HG02970 (cell line): ENCODE measurements around the gene ZNF610.
A peak's percentile ranks its signal among the peaks of the same experiment; 100 is the strongest.
"Not testable (repeated sequence)": the region's sequence is repeated elsewhere in the genome, so short reads cannot be mapped to it uniquely, and the experiment has no call there.

Experiments
- ATAC-seq: cut with Tn5 transposase; IDR thresholded peaks from one replicate; pipeline ENCODE4 v1.9.1; 2021; ENCODE audit warnings: mild to moderate bottlenecking, moderate library complexity, moderate number of reproducible peaks; ENCODE audit not compliant: unreplicated experiment, low FRiP score

ZNF610 gene

DNA sequence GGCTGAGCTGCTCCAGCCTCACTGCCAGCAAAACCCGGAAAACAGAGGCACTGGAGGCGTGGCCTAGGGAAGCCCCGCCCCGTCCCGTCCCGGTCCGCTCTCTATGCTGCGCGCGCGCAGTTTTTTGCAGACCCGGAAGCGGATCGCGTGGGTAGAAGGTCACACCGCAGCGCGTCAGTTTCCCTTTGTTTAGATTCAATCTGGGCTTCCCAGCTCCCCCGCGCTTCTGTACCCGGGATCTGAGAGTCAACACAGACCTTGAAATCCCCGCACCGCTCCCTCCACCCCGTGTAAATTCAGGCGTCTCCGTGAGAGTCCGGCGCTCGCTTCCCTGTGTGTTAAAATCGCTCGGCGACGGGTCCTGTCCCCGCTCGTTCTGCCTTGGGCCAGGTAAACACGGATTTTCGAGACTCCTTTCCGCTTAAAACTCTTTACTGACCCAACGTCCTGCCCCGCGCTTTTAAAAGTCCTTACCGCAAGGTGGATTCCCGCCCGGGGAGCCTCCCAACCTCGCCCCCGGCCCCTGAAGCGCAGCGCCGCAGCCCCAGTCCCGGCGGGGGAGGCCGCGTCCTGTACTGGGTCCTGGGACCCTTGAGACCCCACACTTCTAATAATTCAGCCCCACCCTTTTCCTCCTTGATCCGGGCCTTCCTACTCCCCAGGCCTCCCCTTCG lies at the start of gene ZNF610:
TSS of gene ZNF610 (plus strand) at position 127 of the 674 bp plus-strand sequence. CDS start 12,930 bp downstream, outside the sequence.
- peak; percentile 81 for ATAC-seq

DNA sequence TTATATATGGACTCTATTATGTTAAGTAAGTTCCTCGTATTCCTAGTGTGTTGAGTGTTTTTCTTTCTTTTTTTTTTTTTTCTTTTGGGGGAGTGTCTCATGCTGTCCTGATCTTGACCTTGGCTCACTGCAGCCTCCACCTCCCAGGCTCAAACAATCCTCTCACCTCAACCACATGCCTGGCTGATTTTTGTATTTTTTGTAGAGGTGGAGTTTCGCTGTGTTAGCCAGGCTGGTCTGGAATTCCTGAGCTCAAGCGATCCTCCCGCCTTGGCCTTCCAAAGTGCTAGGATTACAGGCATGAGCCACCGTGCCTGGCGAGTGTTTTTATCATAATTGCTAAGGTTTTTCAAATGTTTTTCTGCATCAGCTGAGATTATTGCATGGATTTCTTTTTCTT lies 49.8 kb upstream of the ZNF610 start:
- no peak for ATAC-seq

DNA sequence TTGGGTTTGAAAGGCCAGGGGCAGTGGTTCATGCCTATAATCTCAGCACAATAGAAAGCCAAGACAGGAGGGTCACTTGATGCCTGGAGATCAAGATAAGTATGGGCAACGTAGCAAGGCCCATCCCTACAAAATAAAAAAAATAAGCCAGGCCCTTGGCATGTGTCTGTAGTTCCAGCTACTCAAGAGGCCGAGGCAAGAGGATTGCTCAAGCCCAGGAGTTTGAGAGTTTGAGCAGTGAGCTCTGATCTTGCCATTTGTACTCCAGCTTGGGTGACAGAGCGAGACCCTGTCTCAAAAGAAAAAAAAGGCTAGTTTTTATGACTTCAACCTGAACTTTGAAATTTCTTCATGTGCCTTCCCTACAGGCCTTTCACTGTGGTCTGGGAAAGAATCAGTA lies 44.3 kb upstream of the ZNF610 start:
- no peak for ATAC-seq

DNA sequence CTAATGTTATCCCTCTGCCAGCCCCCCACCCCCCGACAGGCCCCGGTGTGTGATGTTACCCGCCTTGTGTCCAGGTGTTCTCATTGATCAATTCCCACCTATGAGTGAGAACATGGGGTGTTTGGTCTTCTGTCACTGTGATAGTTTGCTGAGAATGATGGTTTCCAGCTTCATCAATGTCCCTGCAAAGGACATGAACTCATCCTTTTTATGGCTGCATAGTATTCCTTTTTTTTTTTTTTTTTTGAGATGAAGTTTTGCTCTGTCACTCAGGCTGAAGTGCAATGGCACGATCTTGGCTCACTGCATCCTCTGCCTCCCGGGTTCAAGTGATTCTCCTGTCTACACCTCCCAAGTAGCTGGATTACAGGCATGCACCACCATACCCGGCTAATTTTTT lies 43.1 kb upstream of the ZNF610 start:
- not testable (repeated sequence) for ATAC-seq

DNA sequence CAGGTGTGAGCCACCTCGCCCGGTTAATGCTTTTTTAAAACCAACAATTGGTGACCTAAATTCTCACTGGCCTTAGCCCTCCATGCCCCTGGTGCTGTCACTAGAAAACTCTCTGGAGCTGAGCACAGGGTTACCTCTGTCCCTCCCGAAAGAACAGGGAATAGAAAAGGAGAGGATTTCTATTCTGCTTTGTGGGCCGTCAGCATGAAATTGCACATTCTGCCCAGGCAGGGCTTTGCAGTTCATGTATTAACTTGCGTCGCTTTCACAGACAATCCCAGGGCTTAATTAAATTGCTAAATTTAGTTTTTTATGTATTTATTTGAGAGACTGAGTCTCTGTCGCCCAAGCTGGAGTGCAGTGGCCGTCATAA lies 39.7 kb upstream of the ZNF610 start:
- no peak for ATAC-seq

DNA sequence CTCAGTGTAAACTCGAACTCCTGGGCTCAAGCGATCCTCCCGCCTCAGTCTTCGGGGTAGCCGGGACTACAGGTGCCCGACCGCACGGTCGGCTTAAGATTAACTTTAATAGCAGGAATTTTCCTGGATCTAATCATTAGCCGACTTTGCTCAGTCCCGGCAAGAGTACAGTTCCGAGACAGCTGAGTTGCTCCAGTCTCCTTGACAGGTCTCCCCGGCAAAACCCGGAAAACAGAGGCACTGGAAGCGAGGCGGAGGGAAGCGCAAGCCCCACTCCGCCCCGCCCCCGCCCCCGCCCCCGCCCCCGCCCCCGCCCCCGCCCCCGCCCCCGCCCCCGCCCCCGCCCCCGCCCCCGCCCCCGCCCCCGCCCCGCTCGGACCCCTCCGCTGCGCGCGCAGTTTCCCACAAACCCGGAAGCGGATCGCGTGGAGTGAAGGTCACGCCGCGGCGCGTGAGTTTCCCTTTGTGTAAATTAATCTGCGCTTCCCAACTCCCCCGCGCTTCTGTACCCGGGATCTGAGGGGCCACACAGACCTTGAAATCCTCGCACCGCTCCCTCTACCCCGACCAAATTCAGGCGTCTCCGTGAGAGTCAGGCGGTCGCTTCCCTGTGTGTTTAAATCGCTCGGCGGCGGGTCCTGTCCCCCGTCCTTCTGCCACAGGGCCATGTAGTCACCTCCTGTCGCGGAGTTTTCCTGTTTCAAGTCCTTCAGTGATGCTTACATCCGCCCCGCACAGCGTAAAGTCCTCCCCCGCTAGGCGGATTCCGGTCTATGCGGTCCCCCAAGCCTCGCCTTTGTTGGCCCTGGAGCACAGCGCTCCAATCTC lies 39.1 kb upstream of the ZNF610 start, which contains the start of gene ZNF480:
TSS of gene ZNF480 (plus strand) at position 397 of the 828 bp plus-strand sequence. CDS start 3,244 bp downstream, outside the sequence.
- no peak for ATAC-seq

DNA sequence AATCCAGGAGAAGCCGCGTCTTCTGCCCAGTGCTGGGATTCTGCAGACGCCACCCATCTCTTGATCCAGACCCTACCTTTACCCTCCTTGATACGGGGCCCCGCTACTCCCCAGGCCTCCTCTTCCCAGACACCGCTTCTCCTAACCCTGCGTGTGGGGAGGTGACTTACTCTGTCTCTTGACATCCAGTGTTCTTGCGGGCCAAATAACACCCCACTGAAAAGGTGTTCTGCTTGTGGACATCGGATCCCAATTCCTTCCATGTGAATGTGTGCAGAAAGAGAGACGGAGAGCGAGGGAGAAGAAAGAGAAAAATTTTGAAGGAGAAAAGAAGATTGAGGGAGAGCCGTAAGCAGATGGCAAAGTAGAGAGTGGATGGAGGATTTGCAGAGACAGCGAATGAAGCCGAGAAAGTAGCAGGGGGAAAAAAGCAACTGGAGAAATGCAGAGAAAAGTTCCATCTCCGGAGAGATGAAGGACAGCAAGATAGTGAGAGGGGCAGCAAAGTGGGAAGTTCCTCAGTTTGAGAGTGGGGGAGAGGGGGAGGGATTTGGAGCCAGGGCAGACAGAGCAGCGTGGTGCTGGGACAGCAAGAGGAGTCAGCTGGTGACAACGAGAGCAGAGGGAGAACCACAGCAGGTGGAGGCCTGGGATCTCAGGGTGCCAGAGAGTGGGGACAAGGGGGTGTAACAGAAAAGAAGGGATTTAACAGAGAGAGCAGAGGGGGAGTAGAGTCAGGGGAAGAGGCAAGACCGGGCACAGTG lies 38.3 kb upstream of the ZNF610 start:
- ATAC-seq, result no peak

DNA sequence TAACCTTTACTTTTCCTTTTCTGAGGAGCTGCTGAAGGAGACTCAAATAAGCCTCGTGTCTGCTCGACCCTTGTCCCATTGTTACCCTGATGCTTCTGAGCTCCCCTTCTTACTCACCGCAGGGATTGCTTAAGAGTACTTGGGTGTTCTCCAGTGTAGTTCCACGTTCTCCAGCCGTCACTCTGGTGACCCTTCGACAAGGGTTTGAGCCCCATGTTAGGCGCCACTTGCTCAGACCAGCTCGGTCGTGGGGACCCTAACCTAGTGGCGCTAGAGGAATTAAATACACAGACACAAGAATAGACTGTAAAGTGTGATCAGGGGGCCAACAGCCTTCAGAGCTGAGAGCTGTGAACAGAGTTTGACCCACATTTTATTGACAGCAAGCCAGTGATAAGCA lies 28.8 kb upstream of the ZNF610 start:
- ATAC-seq, result no peak

DNA sequence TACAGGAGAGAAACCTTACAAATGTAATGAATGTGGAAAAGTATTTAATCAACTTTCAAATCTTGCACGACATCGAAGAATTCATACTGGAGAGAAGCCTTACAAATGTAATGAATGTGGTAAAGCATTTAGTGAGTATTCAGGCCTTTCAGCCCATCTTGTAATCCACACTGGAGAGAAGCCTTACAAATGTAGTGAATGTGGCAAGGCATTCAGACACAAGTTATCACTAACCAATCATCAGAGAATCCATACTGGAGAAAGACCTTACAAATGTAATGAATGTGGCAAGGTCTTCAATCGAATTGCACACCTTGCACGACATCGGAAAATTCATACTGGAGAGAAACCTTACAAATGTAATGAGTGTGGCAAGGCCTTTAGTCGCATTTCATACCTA lies 13.6 kb upstream of the ZNF610 start:
- no peak for ATAC-seq

DNA sequence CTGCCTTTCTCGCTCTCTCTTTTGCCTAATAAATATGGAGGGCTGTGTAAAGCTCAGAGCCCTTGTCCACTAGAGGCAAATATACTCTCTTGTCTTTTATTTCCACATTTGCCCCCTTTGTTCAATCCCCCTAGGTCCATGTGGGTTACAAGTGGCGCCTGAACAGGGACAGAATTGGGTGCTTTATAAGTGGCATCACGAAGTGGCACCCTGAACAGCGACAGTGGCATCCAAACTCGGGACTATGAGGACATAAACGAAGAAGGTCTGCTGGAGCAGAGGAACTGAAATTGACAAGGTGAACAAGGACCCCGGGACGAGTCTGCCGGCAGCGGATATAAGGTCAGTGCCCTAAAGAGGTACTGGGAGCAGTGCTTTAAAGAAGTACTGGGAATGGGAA lies 4.3 kb upstream of the ZNF610 start:
- no peak for ATAC-seq

DNA sequence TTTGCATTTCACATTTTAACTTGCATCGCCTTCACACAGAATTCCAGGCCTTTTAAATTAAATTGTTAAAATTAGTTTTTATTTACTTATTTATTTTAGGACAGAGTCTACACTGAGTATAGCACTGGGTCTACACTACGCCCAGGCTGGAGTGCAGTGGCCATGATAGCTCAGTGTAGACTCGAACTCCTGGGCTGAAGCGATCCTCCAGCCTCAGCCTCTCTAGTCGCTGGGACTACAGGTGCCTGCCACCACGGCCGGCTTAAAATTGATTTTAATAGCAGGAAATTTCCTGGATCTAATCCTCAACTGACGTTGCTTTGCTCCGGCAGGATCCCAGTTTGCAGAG lies 301 bp upstream of the ZNF610 start:
- peak; percentile 25 for ATAC-seq

DNA sequence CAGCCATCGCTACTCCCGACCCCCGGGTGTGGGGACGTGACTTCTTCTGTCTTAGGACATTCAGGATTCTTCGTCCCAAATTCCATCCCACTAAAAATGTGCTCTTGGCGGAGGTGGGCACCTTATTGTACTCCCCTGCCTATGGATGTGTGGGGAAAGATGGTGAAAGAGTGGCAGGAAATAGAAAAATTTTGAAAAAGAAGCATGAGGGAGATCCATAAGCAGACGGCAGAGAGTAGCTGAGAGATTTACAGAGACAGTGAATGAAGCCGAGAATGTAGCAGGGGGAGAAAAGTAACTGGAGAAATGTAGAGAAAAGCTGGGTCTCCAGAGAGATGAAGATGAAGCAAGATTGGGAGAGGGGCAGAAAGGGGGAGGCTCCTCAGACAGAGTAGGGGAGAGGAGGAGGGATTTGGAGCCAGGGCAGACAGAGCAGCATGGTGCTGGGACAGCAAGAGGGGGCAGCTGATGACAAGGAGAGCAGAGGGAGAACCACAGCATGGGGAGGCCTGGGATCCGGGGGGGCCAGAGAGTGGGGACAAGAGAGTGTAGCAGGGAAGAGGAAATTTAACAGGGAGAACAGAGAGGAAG lies 843 bp downstream of the ZNF610 start:
- no peak for ATAC-seq

DNA sequence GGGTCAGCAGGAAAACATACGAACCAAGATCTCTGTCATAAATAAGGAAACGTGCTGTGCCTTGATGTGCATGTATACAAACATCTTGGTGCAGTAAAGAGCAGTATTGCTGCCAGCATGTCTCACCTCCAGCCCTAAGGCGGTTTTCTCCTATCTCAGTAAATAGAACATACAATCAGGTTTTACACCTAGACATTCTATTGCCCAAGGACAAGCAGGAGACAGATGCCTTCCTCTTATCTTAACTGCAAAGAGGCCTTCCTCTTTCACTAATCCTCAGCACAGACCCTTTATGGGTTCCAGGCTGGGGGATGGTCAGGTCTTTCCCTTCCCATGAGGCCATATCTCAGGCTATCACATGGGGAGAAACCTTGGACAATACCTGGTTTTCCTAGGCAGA lies 3.0 kb downstream of the ZNF610 start:
- not testable (repeated sequence) for ATAC-seq

DNA sequence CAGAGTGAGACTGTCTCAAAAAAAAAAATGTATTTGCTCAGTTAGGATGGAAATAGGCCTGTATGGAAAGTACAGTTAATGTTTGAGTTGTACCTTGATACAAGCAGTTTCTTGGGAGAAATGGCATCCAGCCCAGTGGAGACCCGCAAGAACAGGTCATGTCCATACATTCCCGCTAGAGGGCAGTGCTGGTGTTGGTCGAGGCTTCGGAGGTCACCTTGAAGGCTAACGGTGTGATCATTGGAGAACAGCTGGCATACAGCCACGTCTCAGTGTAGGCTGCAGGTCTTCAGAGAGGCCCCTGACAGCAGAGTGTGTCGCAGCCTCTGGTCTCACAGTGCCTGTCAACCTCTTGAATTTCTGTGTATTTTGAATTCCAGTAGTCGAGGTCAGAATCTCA lies 7.5 kb downstream of the ZNF610 start:
- no peak for ATAC-seq

DNA sequence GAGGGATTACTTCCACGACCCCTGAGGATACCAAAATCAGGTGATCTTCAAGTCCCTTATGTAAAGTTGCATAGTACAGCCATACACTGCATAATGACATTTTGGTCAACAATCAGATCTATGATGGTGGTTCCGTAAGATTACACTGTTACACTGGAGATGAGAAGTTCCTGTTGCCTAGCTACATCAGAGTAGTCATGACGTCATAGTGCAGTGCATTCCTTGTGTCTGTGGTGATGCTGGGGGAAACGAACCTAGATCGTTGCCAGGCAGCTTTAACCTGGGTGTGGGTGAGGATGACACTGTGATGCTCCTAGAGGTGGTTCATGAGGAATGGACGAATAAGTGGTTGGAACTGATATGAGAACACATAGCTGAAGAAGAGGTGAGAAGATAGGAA lies 9.1 kb downstream of the ZNF610 start:
- no peak for ATAC-seq

DNA sequence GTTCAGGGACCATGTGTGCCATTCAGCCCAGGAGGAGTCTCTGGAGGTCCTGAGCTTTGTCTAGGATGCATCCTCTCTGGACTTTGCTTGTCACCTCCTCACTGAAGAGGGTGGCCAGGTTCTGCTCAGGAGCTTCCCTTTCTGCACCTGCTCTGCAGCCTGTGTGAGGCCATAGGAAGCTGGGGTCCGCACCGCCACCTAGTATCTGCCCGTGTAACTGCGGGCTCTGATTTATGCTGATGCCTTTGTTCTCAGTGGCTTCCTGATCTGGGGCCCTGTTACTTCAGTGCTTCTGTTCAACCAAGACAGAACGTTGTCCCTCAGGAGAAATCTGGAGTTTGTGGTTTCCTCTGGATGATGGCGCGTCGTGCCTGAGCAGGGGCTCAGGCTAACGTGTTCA lies 15.5 kb downstream of the ZNF610 start:
- no peak for ATAC-seq

DNA sequence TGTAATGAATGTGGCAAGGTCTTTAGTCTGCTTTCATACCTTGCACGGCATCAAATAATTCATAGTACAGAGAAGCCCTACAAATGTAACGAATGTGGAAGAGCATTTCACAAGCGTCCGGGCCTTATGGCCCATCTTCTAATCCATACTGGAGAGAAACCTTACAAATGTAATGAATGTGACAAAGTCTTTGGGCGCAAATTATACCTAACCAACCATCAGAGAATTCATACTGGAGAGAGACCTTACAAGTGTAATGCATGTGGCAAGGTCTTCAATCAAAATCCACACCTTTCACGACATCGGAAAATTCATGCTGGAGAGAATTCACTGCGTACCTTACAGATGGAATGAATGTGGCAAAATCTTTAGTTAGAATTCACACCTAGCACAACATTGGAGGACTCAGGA lies 30.4 kb downstream of the ZNF610 start:
- ATAC-seq, result no peak

DNA sequence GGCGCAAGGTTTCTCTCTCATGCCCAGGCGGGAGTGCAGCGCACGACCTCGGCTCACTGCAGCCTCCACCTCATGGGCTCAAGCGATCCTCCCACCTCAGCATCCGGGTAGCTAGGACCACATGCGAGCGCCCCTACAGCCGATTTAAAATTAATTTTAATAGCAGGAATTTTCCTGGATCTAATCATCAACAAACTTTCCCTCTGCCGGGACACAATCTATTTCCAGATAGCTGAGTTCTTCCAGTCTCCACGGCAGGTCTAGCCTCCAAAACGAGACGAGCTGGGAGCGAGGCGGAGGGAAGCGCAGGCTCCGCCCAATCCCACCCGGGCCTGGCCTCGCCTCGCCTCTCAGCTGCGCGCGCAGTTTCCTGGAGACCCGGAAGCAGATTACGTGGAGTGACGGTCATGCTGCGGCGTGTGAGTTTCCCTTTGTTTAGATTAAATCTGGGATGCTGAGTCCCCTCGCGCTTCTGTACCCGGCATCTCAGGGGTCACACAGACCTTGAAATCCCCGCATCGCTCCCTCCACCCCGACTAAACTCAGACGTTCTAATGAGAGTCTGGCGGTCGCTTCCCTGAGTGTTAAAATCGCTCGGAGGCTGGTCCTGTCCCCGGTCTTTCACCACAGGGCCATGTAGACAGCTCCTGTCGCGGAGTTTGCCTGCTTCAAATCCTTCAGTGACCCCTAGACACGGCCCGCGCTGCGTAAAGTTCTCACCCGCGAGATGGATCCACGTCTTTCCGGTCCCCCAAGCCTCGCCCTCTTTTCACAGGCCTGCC lies 33.7 kb downstream of the ZNF610 start, which contains the start of gene ZNF880:
TSS of gene ZNF880 (plus strand) at position 365 of the 782 bp plus-strand sequence. CDS start at position 408, 43 bp downstream.
- ATAC-seq, result peak; percentile 51

DNA sequence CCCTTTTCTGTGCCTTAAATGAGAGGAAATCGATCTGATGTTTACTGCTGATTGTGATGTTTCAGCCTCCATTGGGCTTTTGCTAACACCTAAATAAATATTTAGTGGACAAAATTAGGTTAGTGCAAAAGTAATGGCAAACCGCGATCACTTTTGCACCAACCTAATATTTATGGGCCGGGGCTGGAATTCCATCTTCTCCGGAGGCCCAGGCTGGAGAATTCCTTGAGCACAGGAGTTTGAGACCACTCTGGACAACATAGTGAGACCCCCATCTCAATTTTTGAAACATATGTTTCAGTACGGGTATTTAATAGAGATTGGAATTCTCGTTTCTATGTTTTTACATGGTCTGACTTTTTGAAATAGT lies 34.3 kb downstream of the ZNF610 start:
- ATAC-seq, result no peak

DNA sequence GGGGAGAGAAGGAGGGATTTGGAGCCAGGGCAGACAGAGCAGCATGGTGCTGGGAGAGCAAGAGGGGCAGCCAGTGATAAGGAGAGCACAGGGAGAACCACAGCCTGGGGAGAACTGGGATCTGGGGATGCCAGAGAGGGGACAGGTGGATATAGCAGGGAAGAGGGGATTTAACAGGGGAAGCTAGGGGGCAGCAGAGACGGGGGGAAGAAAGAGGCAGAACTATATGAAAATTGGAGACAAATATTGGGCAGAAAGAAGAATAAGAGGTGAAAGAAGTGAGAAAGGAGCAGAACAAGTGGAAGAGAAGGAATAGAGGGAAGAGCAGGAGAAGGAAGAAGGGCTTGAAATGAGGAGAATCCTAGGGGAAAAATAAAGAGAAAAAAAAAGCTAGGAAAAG lies 55.1 kb downstream of the ZNF610 start:
- no peak for ATAC-seq
